Prostate gland (tissue), 2 donors: ENCODE results near the gene RAI14. TPM values are rescaled to one million over a fixed set of nuclear protein-coding genes. Genes with fewer than 3 reads are reported as not detected.

Source experiments
- DNase-seq: peaks from one replicate; pipeline ENCODE4 v3.0.0-alpha.2; 2019; ENCODE audit warnings: low spot score
- H3K27ac ChIP-seq, 2 donors: fragments of 200-600 bp; sonication (generic); 2 replicates each; pipeline ENCODE4 v1.5.1; 2017 to 2019
- H3K27me3 ChIP-seq: fragments of 200-600 bp; sonication (generic); replicated peaks from 2 replicates; pipeline ENCODE4 v1.5.1; 2019; ENCODE audit not compliant: insufficient read depth
- H3K36me3 ChIP-seq, 2 donors: fragments of 200-600 bp; sonication (generic); 1 replicate in 1 of 2; 2 replicates in 1 of 2; pipeline versions ENCODE4 v1.5.1 to v1.8.1; 2017 to 2019
- H3K4me1 ChIP-seq: fragments of 200-600 bp; sonication (generic); replicated peaks from 2 replicates; pipeline ENCODE4 v1.5.1; 2019
- H3K4me3 ChIP-seq, 2 donors: fragments of 200-600 bp; sonication (generic); 2 replicates each; pipeline ENCODE4 v1.5.1; 2017 to 2019
- H3K9me3 ChIP-seq: fragments of 200-600 bp; sonication (generic); 2 replicates; pipeline ENCODE4 v1.5.1; 2017
- POLR2A ChIP-seq: fragments of 450-650 bp; IDR thresholded peaks from one replicate; pipeline ENCODE4 v1.6.1; 2016; ENCODE audit warnings: antibody characterized with exemption, mild to moderate bottlenecking
- POLR2AphosphoS5 ChIP-seq: sonication (generic); formaldehyde crosslinking; IDR thresholded peaks from one replicate; pipeline ENCODE4 v1.6.1; 2017; ENCODE audit warnings: antibody characterized with exemption
- WGBS: methylation state at CpG from one replicate; pipeline ENCODE4 v1.1.5; 2018; 5-methylcytosine and 5-hydroxymethylcytosine counted together
- intact Hi-C: fragments of 100-400 bp; cut with DNase I; formaldehyde crosslinking; loops from one replicate; pipeline ENCODE4 v1.14.2; 2022
- total RNA-seq, 2 donors: library from RNA; depleted of rRNA; stranded (reverse); fragments of >200 nt; gene quantifications; one replicate each; pipeline ENCODE4 v1.1.0, GENCODE V29; 2016
- TF ChIP-seq, protein P1 (sequence below), 4 experiments: fragments of 200-600 bp in 2 of 4; fragments of 450-650 bp in 2 of 4; sonication (generic) in 2 of 4; IDR thresholded peaks; 1 replicate in 3 of 4; 2 replicates in 1 of 4; pipeline ENCODE4 v1.5.1; 2016 to 2019; ENCODE audit warnings: antibody characterized with exemption in 4 of 4, mild to moderate bottlenecking in 2 of 4, moderate library complexity in 2 of 4

Gene RAI14
- total RNA-seq, 2 donors from 2014 or later = 9.6 to 23.7 TPM

DNA sequence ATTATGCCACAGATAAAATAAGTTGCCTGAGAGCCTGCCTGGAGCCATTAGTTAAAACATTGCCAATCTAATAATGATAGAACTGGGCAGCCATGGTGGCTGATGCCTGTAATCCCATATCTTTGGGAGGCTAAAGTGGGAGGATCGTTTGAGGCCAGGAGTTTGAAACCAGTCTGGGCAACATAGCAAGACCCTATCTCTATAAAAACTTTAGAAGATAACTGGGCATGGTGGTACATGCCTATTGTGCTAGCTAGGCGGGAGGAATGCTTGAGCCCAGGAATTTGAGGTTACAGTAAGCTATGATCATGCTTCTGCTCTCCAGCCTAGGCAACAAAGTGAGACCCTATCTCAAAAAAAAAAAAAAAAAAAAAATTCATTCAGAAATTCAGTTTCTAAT lies 52.6 kb downstream of the RAI14 start:
- Histone ChIP-seq H3K4me1 (peaks cover 2% of the 10 kb centered on the region), H3K27me3 (no peaks in the 10 kb centered on the region), H3K36me3 (no peaks in the 10 kb centered on the region), H3K4me3 (no peak overlapping the region), H3K9me3 (no peaks in the 10 kb centered on the region), H3K27ac (no peak overlapping the region)
- TF ChIP-seq, protein P1, sequence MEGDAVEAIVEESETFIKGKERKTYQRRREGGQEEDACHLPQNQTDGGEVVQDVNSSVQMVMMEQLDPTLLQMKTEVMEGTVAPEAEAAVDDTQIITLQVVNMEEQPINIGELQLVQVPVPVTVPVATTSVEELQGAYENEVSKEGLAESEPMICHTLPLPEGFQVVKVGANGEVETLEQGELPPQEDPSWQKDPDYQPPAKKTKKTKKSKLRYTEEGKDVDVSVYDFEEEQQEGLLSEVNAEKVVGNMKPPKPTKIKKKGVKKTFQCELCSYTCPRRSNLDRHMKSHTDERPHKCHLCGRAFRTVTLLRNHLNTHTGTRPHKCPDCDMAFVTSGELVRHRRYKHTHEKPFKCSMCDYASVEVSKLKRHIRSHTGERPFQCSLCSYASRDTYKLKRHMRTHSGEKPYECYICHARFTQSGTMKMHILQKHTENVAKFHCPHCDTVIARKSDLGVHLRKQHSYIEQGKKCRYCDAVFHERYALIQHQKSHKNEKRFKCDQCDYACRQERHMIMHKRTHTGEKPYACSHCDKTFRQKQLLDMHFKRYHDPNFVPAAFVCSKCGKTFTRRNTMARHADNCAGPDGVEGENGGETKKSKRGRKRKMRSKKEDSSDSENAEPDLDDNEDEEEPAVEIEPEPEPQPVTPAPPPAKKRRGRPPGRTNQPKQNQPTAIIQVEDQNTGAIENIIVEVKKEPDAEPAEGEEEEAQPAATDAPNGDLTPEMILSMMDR (IDR thresholded peaks at IDR 0.05) = no peak
- TF ChIP-seq POLR2A (no peak), POLR2AphosphoS5 (no peak)
- WGBS = 87% methylated on average over 2 of the region's 2 CpGs
- intact Hi-C loops = no loop called here
- DNase-seq = no peak

- no peaks in the 10 kb centered on the region for H3K36me3 ChIP-seq
- H3K27me3 ChIP-seq = no peaks in the 10 kb centered on the region
- no peak overlapping the region for H3K27ac ChIP-seq
- no peak overlapping the region for H3K4me3 ChIP-seq
- intact Hi-C loops = no loop called here
- H3K9me3 ChIP-seq = no peaks in the 10 kb centered on the region
- DNase-seq = no peak
- WGBS = 66% methylated on average over 6 of the region's 6 CpGs
- TF ChIP-seq POLR2AphosphoS5 = peak; percentile 11
- no peak for TF ChIP-seq POLR2A
- TF ChIP-seq, protein P1 (IDR thresholded peaks at IDR 0.05) = no peak
- peaks cover 2% of the 10 kb centered on the region for H3K4me1 ChIP-seq
Observed at GRCh38 chr5:34709861-34710673, 53.9 kb downstream of the RAI14 start.

DNA sequence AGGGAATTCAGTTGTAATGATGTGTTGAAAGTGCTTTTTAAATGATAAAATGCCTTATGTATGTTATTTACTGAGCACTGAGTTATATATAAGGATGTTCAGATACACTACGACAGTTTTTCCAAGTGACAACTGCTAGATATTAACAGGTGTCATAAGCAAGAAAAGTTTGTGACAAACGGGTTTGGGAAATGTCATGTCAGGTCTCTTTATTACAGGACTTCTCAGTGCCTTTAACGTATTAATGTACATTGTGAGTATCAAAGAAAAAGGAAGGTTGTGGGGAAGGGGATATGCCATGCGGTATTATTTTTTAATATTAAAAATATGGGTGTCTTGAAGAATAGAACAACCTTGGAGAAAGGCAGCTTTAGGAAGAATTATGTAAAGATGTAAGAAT lies 56.4 kb downstream of the RAI14 start:
- no peak overlapping the region for H3K4me3 ChIP-seq
- intact Hi-C loops = no loop called here
- no peaks in the 10 kb centered on the region for H3K36me3 ChIP-seq
- no peaks in the 10 kb centered on the region for H3K27me3 ChIP-seq
- DNase-seq = no peak
- TF ChIP-seq, protein P1 (IDR thresholded peaks at IDR 0.05) = no peak
- TF ChIP-seq POLR2AphosphoS5 = no peak
- TF ChIP-seq POLR2A = no peak
- 97% methylated on average over 4 of the region's 4 CpGs for WGBS
- no peak overlapping the region for H3K27ac ChIP-seq
- H3K4me1 ChIP-seq = no peaks in the 10 kb centered on the region
- H3K9me3 ChIP-seq = no peaks in the 10 kb centered on the region

DNA sequence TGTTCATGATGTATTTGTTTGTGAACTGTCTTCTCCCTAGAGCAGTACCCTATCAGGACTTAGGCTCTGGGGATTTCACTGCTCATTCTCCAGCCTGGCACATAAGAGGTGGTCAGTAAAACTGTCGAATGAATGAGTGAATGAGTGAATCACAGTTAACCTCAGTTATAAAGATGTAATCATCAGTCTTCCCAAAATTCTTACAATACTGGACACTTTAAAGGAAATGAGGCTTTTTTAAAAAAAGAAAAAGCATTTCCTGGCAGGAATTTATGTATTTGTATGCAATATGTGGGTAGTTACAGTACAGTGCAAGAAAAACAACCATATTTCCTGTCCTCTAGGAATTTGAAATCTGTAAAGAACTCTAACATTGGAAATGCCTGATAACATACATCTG lies 59.6 kb downstream of the RAI14 start:
- Histone ChIP-seq H3K4me3 (no peak overlapping the region), H3K27ac (no peak overlapping the region), H3K27me3 (no peaks in the 10 kb centered on the region), H3K36me3 (no peaks in the 10 kb centered on the region), H3K4me1 (no peaks in the 10 kb centered on the region), H3K9me3 (no peaks in the 10 kb centered on the region)
- intact Hi-C loops = no loop called here
- DNase-seq = no peak
- 74% methylated on average over 1 of the region's 1 CpG for WGBS
- TF ChIP-seq, protein P1 (IDR thresholded peaks at IDR 0.05) = no peak
- no peak for TF ChIP-seq POLR2AphosphoS5
- TF ChIP-seq POLR2A = no peak

- Histone ChIP-seq H3K27ac (no peak overlapping the region), H3K36me3 (no peaks in the 10 kb centered on the region), H3K4me1 (no peaks in the 10 kb centered on the region), H3K4me3 (no peak overlapping the region), H3K27me3 (no peaks in the 10 kb centered on the region), H3K9me3 (no peaks in the 10 kb centered on the region)
- 70% methylated on average over 2 of the region's 2 CpGs for WGBS
- intact Hi-C loops = no loop called here
- TF ChIP-seq, protein P1 (IDR thresholded peaks at IDR 0.05) = no peak
- TF ChIP-seq POLR2A (no peak), POLR2AphosphoS5 (no peak)
- DNase-seq = no peak
Observed at GRCh38 chr5:34716986-34717385, 60.9 kb downstream of the RAI14 start.
